ENCODE data around the gene VAMP1. TPM values are rescaled to one million over a fixed set of nuclear protein-coding genes. Genes with fewer than 3 reads are reported as not detected.
"Not testable (repeated sequence)": the region's sequence is repeated elsewhere in the genome, so short reads cannot be mapped to it uniquely, and the experiment has no call there.

VAMP1 gene
- 1 to 10 TPM; 1.6 to 5.8 (median 3.4) TPM for polyA plus RNA-seq
- long read RNA-seq, donor 1, partial matches to known transcripts = 0 of 1 reads
- long read RNA-seq, donor 1, other reads (novel, unspliced or antisense) = 0 of 1 reads
- long read RNA-seq, donor 2 = 0 reads
- long read RNA-seq, donor 3, partial matches to known transcripts = 0 of 1 reads
- long read RNA-seq, donor 3, other reads (novel, unspliced or antisense) = 0 of 1 reads
- long read RNA-seq, donor 4 = 0 reads
- long read RNA-seq, donor 5 = 0 reads
- long read RNA-seq, donor 6 = 0 reads
- long read RNA-seq, donor 7 = 0 reads
- long read RNA-seq, donor 8, partial matches to known transcripts = 0 of 1 reads
- long read RNA-seq, donor 8, other reads (novel, unspliced or antisense) = 0 of 1 reads
- long read RNA-seq, donor 9 = 0 reads
- long read RNA-seq, donor 10, partial matches to known transcripts = 21 of 24 reads
- long read RNA-seq, donor 10, other reads (novel, unspliced or antisense) = 0 of 24 reads

- DNase-seq = peak; percentile 97 to 98
- Histone ChIP-seq H3K27ac (ENCODE audit: low read depth in 1 of 3, low read length in 2 of 3) (peak within 1 kb of the TSS; percentile 41 to 95 (median 81)), H3K36me3 (ENCODE audit: control insufficient read depth in 3 of 3, insufficient read depth in 2 of 3, low read depth in 1 of 3, low read length in 3 of 3) (peaks cover 0 to 11% (median 6%) of the 10 kb centered on the region in 3 donors), H3K9me3 (ENCODE audit: control insufficient read depth in 2 of 2, insufficient read depth in 1 of 2, low read depth in 1 of 2, low read length in 1 of 2) (no peaks in the 10 kb centered on the region), H3K4me3 (ENCODE audit: low read depth in 1 of 3, low read length in 3 of 3) (peak within 1 kb of the TSS; percentile 61 to 68 (median 67)), H3K4me1 (ENCODE audit: control insufficient read depth in 3 of 3, insufficient read depth in 2 of 3, low read depth in 1 of 3, low read length in 2 of 3) (peaks cover 0 to 12% (median 0%) of the 10 kb centered on the region in 3 donors), H3K27me3 (ENCODE audit: control insufficient read depth in 3 of 3, insufficient read depth in 3 of 3, low read length in 3 of 3) (no peaks in the 10 kb centered on the region)
- 0 to 1% (median 0%) methylated on average over 54 to 69 of the region's 69 CpGs for WGBS, 3 donors
- no peak for FAIRE-seq
Observed at GRCh38 chr12:6470375-6471163, at the start of gene VAMP1. TSS of gene VAMP1 (minus strand) at chr12:6470677. CDS start at chr12:6470531, 146 bp downstream.

- 78 to 82% (median 80%) methylated on average over 3 of the region's 3 CpGs for WGBS, 3 donors
Observed at GRCh38 chr12:6520186-6520585, 49.7 kb upstream of the VAMP1 start.

GRCh38 chr12:6508087-6508486 is 37.6 kb upstream of the VAMP1 start:
- no peaks in the 10 kb centered on the region for H3K27me3 ChIP-seq (ENCODE audit: control insufficient read depth in 3 of 3, insufficient read depth in 3 of 3, low read length in 3 of 3)
- no peak overlapping the region for H3K27ac ChIP-seq (ENCODE audit: low read depth in 1 of 3, low read length in 2 of 3)
- DNase-seq = no peak
- H3K4me1 ChIP-seq (ENCODE audit: control insufficient read depth in 3 of 3, insufficient read depth in 2 of 3, low read depth in 1 of 3, low read length in 2 of 3) = no peaks in the 10 kb centered on the region
- no peaks in the 10 kb centered on the region for H3K9me3 ChIP-seq (ENCODE audit: control insufficient read depth in 2 of 2, insufficient read depth in 1 of 2, low read depth in 1 of 2, low read length in 1 of 2)
- WGBS, 3 donors = 82 to 92% (median 83%) methylated on average over 7 of the region's 7 CpGs
- FAIRE-seq = no peak
- no peak overlapping the region for H3K4me3 ChIP-seq (ENCODE audit: low read depth in 1 of 3, low read length in 3 of 3)
- peaks cover 0 to 53% (median 7%) of the 10 kb centered on the region in 3 donors for H3K36me3 ChIP-seq (ENCODE audit: control insufficient read depth in 3 of 3, insufficient read depth in 2 of 3, low read depth in 1 of 3, low read length in 3 of 3)

More at GRCh38 chr12:6520186-6520585, 49.7 kb upstream of the VAMP1 start:
- H3K27ac ChIP-seq (ENCODE audit: low read depth in 1 of 3, low read length in 2 of 3) = no peak overlapping the region
- DNase-seq (no peak), FAIRE-seq (no peak)
- H3K36me3 ChIP-seq (ENCODE audit: control insufficient read depth in 3 of 3, insufficient read depth in 2 of 3, low read depth in 1 of 3, low read length in 3 of 3) = peaks cover 15 to 68% (median 21%) of the 10 kb centered on the region in 3 donors
- no peaks in the 10 kb centered on the region for H3K9me3 ChIP-seq (ENCODE audit: control insufficient read depth in 2 of 2, insufficient read depth in 1 of 2, low read depth in 1 of 2, low read length in 1 of 2)
- no peak overlapping the region for H3K4me3 ChIP-seq (ENCODE audit: low read depth in 1 of 3, low read length in 3 of 3)
- no peaks in the 10 kb centered on the region for H3K27me3 ChIP-seq (ENCODE audit: control insufficient read depth in 3 of 3, insufficient read depth in 3 of 3, low read length in 3 of 3)
- H3K4me1 ChIP-seq (ENCODE audit: control insufficient read depth in 3 of 3, insufficient read depth in 2 of 3, low read depth in 1 of 3, low read length in 2 of 3) = no peaks in the 10 kb centered on the region

GRCh38 chr12:6507102-6507998 is 36.9 kb upstream of the VAMP1 start:
- Histone ChIP-seq H3K4me1 (ENCODE audit: control insufficient read depth in 3 of 3, insufficient read depth in 2 of 3, low read depth in 1 of 3, low read length in 2 of 3) (no peaks in the 10 kb centered on the region), H3K9me3 (ENCODE audit: control insufficient read depth in 2 of 2, insufficient read depth in 1 of 2, low read depth in 1 of 2, low read length in 1 of 2) (no peaks in the 10 kb centered on the region), H3K36me3 (ENCODE audit: control insufficient read depth in 3 of 3, insufficient read depth in 2 of 3, low read depth in 1 of 3, low read length in 3 of 3) (peaks cover 0 to 54% (median 5%) of the 10 kb centered on the region in 3 donors), H3K4me3 (ENCODE audit: low read depth in 1 of 3, low read length in 3 of 3) (no peak overlapping the region), H3K27ac (ENCODE audit: low read depth in 1 of 3, low read length in 2 of 3) (no peak overlapping the region), H3K27me3 (ENCODE audit: control insufficient read depth in 3 of 3, insufficient read depth in 3 of 3, low read length in 3 of 3) (no peaks in the 10 kb centered on the region)
- no peak for FAIRE-seq
- 89 to 95% (median 91%) methylated on average over 12 of the region's 12 CpGs for WGBS, 3 donors
- no peak for DNase-seq

- H3K27ac ChIP-seq (ENCODE audit: low read depth in 1 of 3, low read length in 2 of 3) = no peak overlapping the region
- no peaks in the 10 kb centered on the region for H3K27me3 ChIP-seq (ENCODE audit: control insufficient read depth in 3 of 3, insufficient read depth in 3 of 3, low read length in 3 of 3)
- 90 to 96% (median 95%) methylated on average over 2 of the region's 2 CpGs for WGBS, 3 donors
- no peaks in the 10 kb centered on the region for H3K9me3 ChIP-seq (ENCODE audit: control insufficient read depth in 2 of 2, insufficient read depth in 1 of 2, low read depth in 1 of 2, low read length in 1 of 2)
- H3K4me1 ChIP-seq (ENCODE audit: control insufficient read depth in 3 of 3, insufficient read depth in 2 of 3, low read depth in 1 of 3, low read length in 2 of 3) = peaks cover 0 to 5% (median 0%) of the 10 kb centered on the region in 3 donors
- H3K4me3 ChIP-seq (ENCODE audit: low read depth in 1 of 3, low read length in 3 of 3) = no peak overlapping the region
- peaks cover 5 to 45% (median 6%) of the 10 kb centered on the region in 3 donors for H3K36me3 ChIP-seq (ENCODE audit: control insufficient read depth in 3 of 3, insufficient read depth in 2 of 3, low read depth in 1 of 3, low read length in 3 of 3)
- DNase-seq (no peak), FAIRE-seq (no peak)
Observed at GRCh38 chr12:6500466-6500865, 30.0 kb upstream of the VAMP1 start.

GRCh38 chr12:6497291-6497690 is 26.8 kb upstream of the VAMP1 start:
- H3K9me3 ChIP-seq (ENCODE audit: control insufficient read depth in 2 of 2, insufficient read depth in 1 of 2, low read depth in 1 of 2, low read length in 1 of 2); DNase-seq; H3K27me3 ChIP-seq (ENCODE audit: control insufficient read depth in 3 of 3, insufficient read depth in 3 of 3, low read length in 3 of 3); H3K27ac ChIP-seq (ENCODE audit: low read depth in 1 of 3, low read length in 2 of 3); H3K4me3 ChIP-seq (ENCODE audit: low read depth in 1 of 3, low read length in 3 of 3); FAIRE-seq: not testable (repeated sequence)
- Histone ChIP-seq H3K36me3 (ENCODE audit: control insufficient read depth in 3 of 3, insufficient read depth in 2 of 3, low read depth in 1 of 3, low read length in 3 of 3) (peaks cover 5 to 29% (median 6%) of the 10 kb centered on the region in 3 donors), H3K4me1 (ENCODE audit: control insufficient read depth in 3 of 3, insufficient read depth in 2 of 3, low read depth in 1 of 3, low read length in 2 of 3) (peaks cover 5 to 17% (median 5%) of the 10 kb centered on the region in 3 donors)
- 72 to 90% (median 77%) methylated on average over 3 of the region's 3 CpGs for WGBS, 3 donors

GRCh38 chr12:6494968-6495367 is 24.5 kb upstream of the VAMP1 start:
- Histone ChIP-seq H3K36me3 (ENCODE audit: control insufficient read depth in 3 of 3, insufficient read depth in 2 of 3, low read depth in 1 of 3, low read length in 3 of 3) (peaks cover 5 to 38% (median 6%) of the 10 kb centered on the region in 3 donors), H3K9me3 (ENCODE audit: control insufficient read depth in 2 of 2, insufficient read depth in 1 of 2, low read depth in 1 of 2, low read length in 1 of 2) (no peaks in the 10 kb centered on the region), H3K27ac (ENCODE audit: low read depth in 1 of 3, low read length in 2 of 3) (no peak overlapping the region), H3K4me3 (ENCODE audit: low read depth in 1 of 3, low read length in 3 of 3) (peak overlapping the region in 1 of 3 donors; percentile 58), H3K27me3 (ENCODE audit: control insufficient read depth in 3 of 3, insufficient read depth in 3 of 3, low read length in 3 of 3) (no peaks in the 10 kb centered on the region), H3K4me1 (ENCODE audit: control insufficient read depth in 3 of 3, insufficient read depth in 2 of 3, low read depth in 1 of 3, low read length in 2 of 3) (peaks cover 7 to 22% (median 7%) of the 10 kb centered on the region in 3 donors)
- FAIRE-seq = no peak
- WGBS, 3 donors = 38 to 63% (median 52%) methylated on average over 1 of the region's 1 CpG
- no peak for DNase-seq

Measured in small intestine (tissue), 16 donors.